HepG2 (cell line): ENCODE measurements around the gene PIGN. TPM values are rescaled to one million over a fixed set of nuclear protein-coding genes. Genes with fewer than 3 reads are reported as not detected.

Experiments
- CBX5 ChIP-seq: sonication (generic); formaldehyde crosslinking; IDR thresholded peaks from 2 replicates; pipeline ENCODE4 v1.4.0; 2020; ENCODE audit warnings: missing genetic modification reagents, borderline replicate concordance
- DMAP1 ChIP-seq: IDR thresholded peaks from 2 replicates; pipeline ENCODE4 v1.6.1; 2016
- HDAC2 ChIP-seq: sonication (generic); formaldehyde crosslinking; IDR thresholded peaks from 2 replicates; pipeline ENCODE4 v1.4.0; 2020; ENCODE audit warnings: missing genetic modification reagents
- HNRNPLL ChIP-seq: fragments of 200-400 bp; formaldehyde crosslinking; IDR thresholded peaks from 2 replicates; pipeline ENCODE4 v1.6.1; 2017; ENCODE audit warnings: mild to moderate bottlenecking, low read depth, low read length; ENCODE audit not compliant: poor library complexity, severe bottlenecking
- NCOA1 ChIP-seq: sonication (generic); formaldehyde crosslinking; IDR thresholded peaks from 2 replicates; pipeline ENCODE4 v1.9.0; 2021; ENCODE audit warnings: missing genetic modification reagents
- NCOA5 ChIP-seq: sonication (generic); formaldehyde crosslinking; IDR thresholded peaks from 2 replicates; pipeline ENCODE4 v1.4.0; 2020; ENCODE audit warnings: missing genetic modification reagents
- NPAS2 ChIP-seq: sonication (generic); formaldehyde crosslinking; IDR thresholded peaks from 2 replicates; pipeline ENCODE4 v1.8.0; 2022; ENCODE audit warnings: mild to moderate bottlenecking, missing genetic modification reagents, borderline replicate concordance
- NRL ChIP-seq: sonication (generic); formaldehyde crosslinking; IDR thresholded peaks from 2 replicates; pipeline ENCODE4 v1.5.0; 2020; ENCODE audit warnings: missing genetic modification reagents, mild to moderate bottlenecking, moderate library complexity, borderline replicate concordance
- PHF20 ChIP-seq: sonication (generic); formaldehyde crosslinking; IDR thresholded peaks from 2 replicates; pipeline ENCODE4 v1.5.0; 2020; ENCODE audit warnings: mild to moderate bottlenecking, missing genetic modification reagents
- PHF5A ChIP-seq: IDR thresholded peaks from one replicate; pipeline ENCODE4 v1.6.1; 2018; ENCODE audit warnings: low read depth, missing genetic modification reagents; ENCODE audit not compliant: unreplicated experiment
- POLR2AphosphoS2 ChIP-seq: IDR thresholded peaks from 2 replicates; pipeline ENCODE4 v1.6.1; 2011; ENCODE audit warnings: low read depth, low read length, improper control_type of control experiment
- TCF7L2 ChIP-seq: IDR thresholded peaks from 2 replicates; pipeline ENCODE4 v1.6.1; 2011; ENCODE audit warnings: mild to moderate bottlenecking, low read depth, low read length, moderate library complexity
- ZNF121 ChIP-seq: sonication (generic); formaldehyde crosslinking; IDR thresholded peaks from 2 replicates; pipeline ENCODE4 v1.5.0; 2020; ENCODE audit warnings: mild to moderate bottlenecking, missing genetic modification reagents
- ZNF460 ChIP-seq: sonication (generic); formaldehyde crosslinking; IDR thresholded peaks from 2 replicates; pipeline ENCODE4 v1.5.1; 2020; ENCODE audit warnings: missing genetic modification reagents, mild to moderate bottlenecking, borderline replicate concordance
- ZNF563 ChIP-seq: sonication (generic); formaldehyde crosslinking; IDR thresholded peaks from 2 replicates; pipeline ENCODE4 v1.8.0; 2022; ENCODE audit warnings: mild to moderate bottlenecking, moderate library complexity, missing genetic modification reagents
- ZNF572 ChIP-seq: sonication (generic); formaldehyde crosslinking; IDR thresholded peaks from 2 replicates; pipeline ENCODE4 v1.5.1; 2020; ENCODE audit warnings: mild to moderate bottlenecking, missing genetic modification reagents
- ZNF589 ChIP-seq: sonication (generic); formaldehyde crosslinking; conservative IDR thresholded peaks from 2 replicates; pipeline ENCODE4 v1.8.0; 2022; ENCODE audit warnings: mild to moderate bottlenecking, moderate library complexity, missing genetic modification reagents
- ZNF614 ChIP-seq: IDR thresholded peaks from 2 replicates; pipeline ENCODE4 v1.6.1; 2018; ENCODE audit warnings: missing biosample characterization, missing genetic modification reagents, inconsistent platforms, borderline replicate concordance
- ZNF670 ChIP-seq: sonication (generic); formaldehyde crosslinking; IDR thresholded peaks from 2 replicates; pipeline ENCODE4 v1.8.0; 2022; ENCODE audit warnings: mild to moderate bottlenecking, missing genetic modification reagents, borderline replicate concordance
- ZNF672 ChIP-seq: sonication (generic); formaldehyde crosslinking; IDR thresholded peaks from 2 replicates; pipeline ENCODE4 v1.8.1; 2022; ENCODE audit warnings: missing genetic modification reagents
- polyA plus RNA-seq, 8 experiments: library from polyadenylated mRNA; depleted of rRNA in 3 of 8; stranded (reverse) in 7 of 8; unstranded in 1 of 8; fragments of >200 nt; fragmentation: Illumina TruSeq in 4 of 8; extraction: Trizol in 4 of 8; gene quantifications; 2 replicates each; pipeline versions ENCODE4 v1.2.1 to v1.2.3, GENCODE V29; 2011 to 2016; ENCODE audit warnings: low read depth in 4 of 8, missing spikeins in 1 of 8, mixed read lengths in 1 of 8; ENCODE audit not compliant: insufficient read depth in 1 of 8
- total RNA-seq, 5 experiments: library from RNA; depleted of rRNA; stranded (reverse); fragments of >200 nt; fragmentation: Illumina TruSeq; extraction: Trizol; gene quantifications; 2 replicates each; pipeline ENCODE4 v1.2.3, GENCODE V29; 2016; ENCODE audit warnings: low read depth in 1 of 5
- TF ChIP-seq, protein P1 (sequence below): sonication (generic); formaldehyde crosslinking; IDR thresholded peaks from 2 replicates; pipeline ENCODE4 v1.8.0; 2022; ENCODE audit warnings: mild to moderate bottlenecking, missing genetic modification reagents, moderate library complexity
- TF ChIP-seq, protein P2 (sequence below): sonication (generic); formaldehyde crosslinking; IDR thresholded peaks from 2 replicates; pipeline ENCODE4 v1.5.1; 2020; ENCODE audit warnings: missing genetic modification reagents, mild to moderate bottlenecking, borderline replicate concordance
- TF ChIP-seq, protein P3 (sequence below): sonication (generic); formaldehyde crosslinking; IDR thresholded peaks from 2 replicates; pipeline ENCODE4 v1.5.1; 2020; ENCODE audit warnings: mild to moderate bottlenecking, moderate library complexity, missing genetic modification reagents
- TF ChIP-seq, protein P4 (sequence below): sonication (generic); formaldehyde crosslinking; IDR thresholded peaks from 2 replicates; pipeline ENCODE4 v1.5.0; 2020; ENCODE audit warnings: mild to moderate bottlenecking, missing genetic modification reagents

PIGN gene
- total and polyA plus RNA-seq, 2 of the 13 experiments (the other 11 are each of a cell fraction or from before 2014, with no cell fraction given): 15.5 to 33.6 TPM

DNA sequence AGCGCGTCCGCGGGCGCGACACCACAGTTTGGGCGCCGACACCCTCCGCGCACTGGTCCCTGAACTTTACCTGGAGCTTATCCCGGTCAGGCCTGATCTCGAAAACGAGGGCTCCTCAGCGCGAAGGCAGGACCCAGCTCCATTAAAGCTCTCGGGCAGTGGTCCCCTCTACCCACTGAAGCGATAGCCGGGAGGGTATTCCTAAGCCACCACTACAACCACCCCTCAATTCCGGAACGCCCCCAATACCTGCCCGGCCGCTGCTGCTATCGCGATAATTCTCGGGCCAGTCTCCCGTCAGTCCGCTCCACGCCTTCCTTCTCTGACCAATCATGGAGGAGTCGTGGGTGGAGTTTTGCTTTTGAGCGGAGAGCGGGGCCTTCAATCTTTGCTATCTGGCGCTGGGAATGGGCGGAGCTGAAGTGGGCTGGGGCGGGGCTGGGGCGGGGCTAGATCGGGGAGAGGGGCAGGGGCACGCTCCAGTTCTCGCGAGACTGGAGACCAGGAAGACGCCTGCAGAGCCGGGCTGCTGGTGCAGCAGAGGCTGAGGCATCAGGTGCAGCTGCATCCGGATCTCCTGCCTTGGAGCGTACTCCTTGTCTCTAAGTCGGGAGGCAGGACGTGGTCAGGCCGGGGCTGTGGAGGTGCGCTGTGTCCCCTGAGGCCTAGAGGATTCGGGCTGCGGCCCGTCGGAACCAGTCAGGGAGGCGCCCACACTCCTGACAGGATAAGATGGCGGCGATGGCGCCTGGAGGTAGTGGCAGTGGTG lies at the start of gene PIGN, which contains the start of gene RELCH (continued):
- 0 out of 2 replicates have a peak, but pooled peaks have one; percentile 30 for TF ChIP-seq ZNF670
- TF ChIP-seq DMAP1: no peak; the same call in 1 of the 2 replicates
- TF ChIP-seq, protein P1, sequence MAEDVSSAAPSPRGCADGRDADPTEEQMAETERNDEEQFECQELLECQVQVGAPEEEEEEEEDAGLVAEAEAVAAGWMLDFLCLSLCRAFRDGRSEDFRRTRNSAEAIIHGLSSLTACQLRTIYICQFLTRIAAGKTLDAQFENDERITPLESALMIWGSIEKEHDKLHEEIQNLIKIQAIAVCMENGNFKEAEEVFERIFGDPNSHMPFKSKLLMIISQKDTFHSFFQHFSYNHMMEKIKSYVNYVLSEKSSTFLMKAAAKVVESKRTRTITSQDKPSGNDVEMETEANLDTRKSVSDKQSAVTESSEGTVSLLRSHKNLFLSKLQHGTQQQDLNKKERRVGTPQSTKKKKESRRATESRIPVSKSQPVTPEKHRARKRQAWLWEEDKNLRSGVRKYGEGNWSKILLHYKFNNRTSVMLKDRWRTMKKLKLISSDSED (CRISPR knock-in tag): no peak
- TF ChIP-seq ZNF460: no peak
- no peak for TF ChIP-seq ZNF572 (CRISPR knock-in tag)
- TF ChIP-seq HNRNPLL: peak; percentile 80
- TF ChIP-seq ZNF672 (CRISPR knock-in tag): no peak
- TF ChIP-seq ZNF589 (CRISPR knock-in tag): no peak
- TF ChIP-seq ZNF563 (CRISPR knock-in tag): no peak
- TF ChIP-seq, protein P2, sequence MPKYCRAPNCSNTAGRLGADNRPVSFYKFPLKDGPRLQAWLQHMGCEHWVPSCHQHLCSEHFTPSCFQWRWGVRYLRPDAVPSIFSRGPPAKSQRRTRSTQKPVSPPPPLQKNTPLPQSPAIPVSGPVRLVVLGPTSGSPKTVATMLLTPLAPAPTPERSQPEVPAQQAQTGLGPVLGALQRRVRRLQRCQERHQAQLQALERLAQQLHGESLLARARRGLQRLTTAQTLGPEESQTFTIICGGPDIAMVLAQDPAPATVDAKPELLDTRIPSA (CRISPR knock-in tag): no peak
- no peak for TF ChIP-seq ZNF614 (CRISPR knock-in tag)
- TF ChIP-seq NCOA5 (CRISPR knock-in tag): no peak
- TF ChIP-seq, protein P3, sequence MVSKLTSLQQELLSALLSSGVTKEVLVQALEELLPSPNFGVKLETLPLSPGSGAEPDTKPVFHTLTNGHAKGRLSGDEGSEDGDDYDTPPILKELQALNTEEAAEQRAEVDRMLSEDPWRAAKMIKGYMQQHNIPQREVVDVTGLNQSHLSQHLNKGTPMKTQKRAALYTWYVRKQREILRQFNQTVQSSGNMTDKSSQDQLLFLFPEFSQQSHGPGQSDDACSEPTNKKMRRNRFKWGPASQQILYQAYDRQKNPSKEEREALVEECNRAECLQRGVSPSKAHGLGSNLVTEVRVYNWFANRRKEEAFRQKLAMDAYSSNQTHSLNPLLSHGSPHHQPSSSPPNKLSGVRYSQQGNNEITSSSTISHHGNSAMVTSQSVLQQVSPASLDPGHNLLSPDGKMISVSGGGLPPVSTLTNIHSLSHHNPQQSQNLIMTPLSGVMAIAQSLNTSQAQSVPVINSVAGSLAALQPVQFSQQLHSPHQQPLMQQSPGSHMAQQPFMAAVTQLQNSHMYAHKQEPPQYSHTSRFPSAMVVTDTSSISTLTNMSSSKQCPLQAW: 0 out of 2 replicates have a peak, but pooled peaks have one; percentile 9
- TF ChIP-seq TCF7L2: no peak
- no peak for TF ChIP-seq ZNF121 (CRISPR knock-in tag)
- TF ChIP-seq, protein P4, sequence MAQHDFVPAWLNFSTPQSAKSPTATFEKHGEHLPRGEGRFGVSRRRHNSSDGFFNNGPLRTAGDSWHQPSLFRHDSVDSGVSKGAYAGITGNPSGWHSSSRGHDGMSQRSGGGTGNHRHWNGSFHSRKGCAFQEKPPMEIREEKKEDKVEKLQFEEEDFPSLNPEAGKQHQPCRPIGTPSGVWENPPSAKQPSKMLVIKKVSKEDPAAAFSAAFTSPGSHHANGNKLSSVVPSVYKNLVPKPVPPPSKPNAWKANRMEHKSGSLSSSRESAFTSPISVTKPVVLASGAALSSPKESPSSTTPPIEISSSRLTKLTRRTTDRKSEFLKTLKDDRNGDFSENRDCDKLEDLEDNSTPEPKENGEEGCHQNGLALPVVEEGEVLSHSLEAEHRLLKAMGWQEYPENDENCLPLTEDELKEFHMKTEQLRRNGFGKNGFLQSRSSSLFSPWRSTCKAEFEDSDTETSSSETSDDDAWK (CRISPR knock-in tag): no peak
- TF ChIP-seq NCOA1 (CRISPR knock-in tag): no peak
- TF ChIP-seq CBX5 (CRISPR knock-in tag): no peak
- no peak for TF ChIP-seq POLR2AphosphoS2
- TF ChIP-seq PHF20 (CRISPR knock-in tag): peak; percentile 63
- TF ChIP-seq HDAC2 (CRISPR knock-in tag): no peak; the same call in none of the 2 replicates
- no peak for TF ChIP-seq NPAS2 (CRISPR knock-in tag)
- no peak for TF ChIP-seq PHF5A (CRISPR knock-in tag)
- no peak; the same call in 1 of the 2 replicates for TF ChIP-seq NRL (CRISPR knock-in tag)
